GM21737 (cell line): ENCODE results near the gene NCAPG.

Source experiments
- ATAC-seq: cut with Tn5 transposase; IDR thresholded peaks from one replicate; pipeline ENCODE4 v1.9.1; 2021; ENCODE audit warnings: mild to moderate bottlenecking, moderate library complexity; ENCODE audit not compliant: unreplicated experiment

Gene NCAPG

GRCh38 chr4:17875402-17876070, 64.8 kb downstream of the NCAPG start:
- ATAC-seq = peak; percentile 96

GRCh38 chr4:17876943-17877342, 66.2 kb downstream of the NCAPG start:
- ATAC-seq = no peak

- no peak for ATAC-seq
Observed at GRCh38 chr4:17877661-17878060, 66.9 kb downstream of the NCAPG start.

- no peak for ATAC-seq
Observed at GRCh38 chr4:17884063-17884462, 73.3 kb downstream of the NCAPG start.

GRCh38 chr4:17884511-17884910, 73.7 kb downstream of the NCAPG start:
- ATAC-seq = no peak

GRCh38 chr4:17889692-17890091, 78.9 kb downstream of the NCAPG start:
- ATAC-seq = no peak

GRCh38 chr4:17894421-17894820, 83.6 kb downstream of the NCAPG start:
- no peak for ATAC-seq
